ENCODE results near the gene SMAD1. TPM values are rescaled to one million over a fixed set of nuclear protein-coding genes. Genes with fewer than 3 reads are reported as not detected.
"Not testable (repeated sequence)": the region's sequence is repeated elsewhere in the genome, so short reads cannot be mapped to it uniquely, and the experiment has no call there.

SMAD1 gene
- total RNA-seq, 2 donors from 2014 or later: 40.4 to 47.3 TPM

- no peaks in the 10 kb centered on the region for H3K27me3 ChIP-seq
- DNase-seq: no peak
- TF ChIP-seq CTCF (IDR thresholded peaks at IDR 0.05): no peak
- H3K9ac ChIP-seq (ENCODE audit: low read depth in 2 of 2, low read length in 2 of 2): no peak overlapping the region
- no peaks in the 10 kb centered on the region for H3K9me3 ChIP-seq
- H3K4me3 ChIP-seq: no peak overlapping the region
- peaks cover 3% of the 10 kb centered on the region for H3K4me1 ChIP-seq
- intact Hi-C loops (cut with DNase I): no loop called here
- no peak overlapping the region for H3K27ac ChIP-seq
- H3K36me3 ChIP-seq: no peaks in the 10 kb centered on the region
Measured at GRCh38 chr4:145531223-145531622, 49.6 kb downstream of the SMAD1 start.

GRCh38 chr4:145531859-145532258 lies 50.2 kb downstream of the SMAD1 start:
- Histone ChIP-seq H3K4me3 (no peak overlapping the region), H3K4me1 (peaks cover 3% of the 10 kb centered on the region), H3K27me3 (no peaks in the 10 kb centered on the region), H3K9me3 (no peaks in the 10 kb centered on the region), H3K9ac (ENCODE audit: low read depth in 2 of 2, low read length in 2 of 2) (no peak overlapping the region), H3K36me3 (peaks cover under 1% of the 10 kb centered on the region), H3K27ac (no peak overlapping the region)
- DNase-seq: no peak
- TF ChIP-seq CTCF (IDR thresholded peaks at IDR 0.05): no peak
- intact Hi-C loops (cut with DNase I): no loop called here

- peaks cover 3% of the 10 kb centered on the region for H3K4me1 ChIP-seq
- no peak for TF ChIP-seq CTCF (IDR thresholded peaks at IDR 0.05)
- no peak overlapping the region for H3K9ac ChIP-seq (ENCODE audit: low read depth in 2 of 2, low read length in 2 of 2)
- no peak overlapping the region for H3K4me3 ChIP-seq
- DNase-seq: no peak
- H3K9me3 ChIP-seq: no peaks in the 10 kb centered on the region
- H3K27ac ChIP-seq: no peak overlapping the region
- intact Hi-C loops (cut with DNase I): no loop called here
- H3K36me3 ChIP-seq: peaks cover 4% of the 10 kb centered on the region
- H3K27me3 ChIP-seq: no peaks in the 10 kb centered on the region
Measured at GRCh38 chr4:145533001-145533400, 51.3 kb downstream of the SMAD1 start.

GRCh38 chr4:145533415-145533814 lies 51.8 kb downstream of the SMAD1 start:
- intact Hi-C loops (cut with DNase I); DNase-seq; H3K4me1 ChIP-seq: not testable (repeated sequence)

GRCh38 chr4:145533961-145534360 lies 52.3 kb downstream of the SMAD1 start:
- H3K9me3 ChIP-seq: no peaks in the 10 kb centered on the region
- no peak for DNase-seq
- no peak overlapping the region for H3K4me3 ChIP-seq
- peaks cover 3% of the 10 kb centered on the region for H3K4me1 ChIP-seq
- intact Hi-C loops (cut with DNase I): no loop called here
- no peak overlapping the region for H3K9ac ChIP-seq (ENCODE audit: low read depth in 2 of 2, low read length in 2 of 2)
- H3K27me3 ChIP-seq: no peaks in the 10 kb centered on the region
- no peak overlapping the region for H3K27ac ChIP-seq
- no peak for TF ChIP-seq CTCF (IDR thresholded peaks at IDR 0.05)
- H3K36me3 ChIP-seq: peaks cover 4% of the 10 kb centered on the region

More at GRCh38 chr4:145533415-145533814, 51.8 kb downstream of the SMAD1 start:
- H3K27ac ChIP-seq; H3K36me3 ChIP-seq; H3K4me3 ChIP-seq; H3K9ac ChIP-seq (ENCODE audit: low read depth in 2 of 2, low read length in 2 of 2); H3K27me3 ChIP-seq; H3K9me3 ChIP-seq: not testable (repeated sequence)

GRCh38 chr4:145535202-145535601 lies 53.5 kb downstream of the SMAD1 start:
- peaks cover 4% of the 10 kb centered on the region for H3K36me3 ChIP-seq
- H3K9ac ChIP-seq (ENCODE audit: low read depth in 2 of 2, low read length in 2 of 2): no peak overlapping the region
- no peaks in the 10 kb centered on the region for H3K4me1 ChIP-seq
- intact Hi-C loops (cut with DNase I): no loop called here
- H3K4me3 ChIP-seq: no peak overlapping the region
- H3K27ac ChIP-seq: no peak overlapping the region
- DNase-seq: no peak
- H3K9me3 ChIP-seq: no peaks in the 10 kb centered on the region
- TF ChIP-seq CTCF (IDR thresholded peaks at IDR 0.05): no peak
- no peaks in the 10 kb centered on the region for H3K27me3 ChIP-seq

Measured in colonic mucosa (tissue), 4 donors.